ENCODE measurements around the gene CADM1. TPM values are rescaled to one million over a fixed set of nuclear protein-coding genes. Genes with fewer than 3 reads are reported as not detected.

The CADM1 gene
- 2.6 and 2.9 TPM in 2 replicates for total RNA-seq
- 0.52 and 0.92 TPM in 2 replicates for polyA plus RNA-seq
- 0.61 and 0.92 TPM in 2 replicates for polyA plus RNA-seq (2011; cell fraction: cytosol; rRNA removed)
- 1.0 and 1.1 TPM in 2 replicates for polyA plus RNA-seq (2011; cell fraction: nucleus; rRNA removed)
- 0.47 and 0.76 TPM in 2 replicates for polyA plus RNA-seq (2012)
- 1.6 and 2.2 TPM in 2 replicates for polyA minus RNA-seq
- not detected for polyA minus RNA-seq (2011; cell fraction: cytosol; rRNA and poly(A)+ RNA removed)
- polyA minus RNA-seq (2011; cell fraction: nucleus; rRNA and poly(A)+ RNA removed), result 1.4 and 4.3 TPM in 2 replicates
- Bru-seq, nascent RNA, result percentile 29 among the genes with signal in this experiment
- BruChase-seq, experiment 1, labeled RNA remaining after a 6-hour chase, result percentile 17 among the genes with signal in this experiment
- BruChase-seq, experiment 2, labeled RNA remaining after a 2-hour chase, result percentile 23 among the genes with signal in this experiment
- long read RNA-seq, partial matches to known transcripts, result 4 of 6 reads
- long read RNA-seq, other reads (novel, unspliced or antisense), result 2 of 6 reads

- Histone ChIP-seq H3K27me3 (ENCODE audit: control insufficient read depth in 2 of 2, insufficient read depth in 2 of 2, low read length in 2 of 2) (peaks cover 16 to 39% of the 10 kb centered on the region in 2 experiments), H3K36me3 (ENCODE audit: control insufficient read depth in 2 of 2, extremely low read depth in 1 of 2, insufficient read depth in 2 of 2, low read length in 2 of 2) (no peaks in the 10 kb centered on the region), H3K4me2 (ENCODE audit: insufficient read depth, low read length) (peak within 1 kb of the TSS; percentile 49), H4K20me1 (replicated peaks; ENCODE audit: control insufficient read depth, extremely low read depth, insufficient read depth, low read length) (no peaks in the 10 kb centered on the region), H3K9me1 (replicated peaks; ENCODE audit: control insufficient read depth, extremely low read depth, insufficient read depth, low read length) (no peaks in the 10 kb centered on the region), H3K9me3 (replicated peaks; ENCODE audit: control insufficient read depth, insufficient read depth, low read length) (no peaks in the 10 kb centered on the region), H3K9ac (replicated peaks; ENCODE audit: extremely low read depth, insufficient read depth, low read length) (no peak within 1 kb of the TSS), H3K4me1 (ENCODE audit: control insufficient read depth, extremely low read depth, insufficient read depth, low read length) (peaks cover 9% of the 10 kb centered on the region), H3K27ac (ENCODE audit: insufficient read depth, low read depth, low read length) (no peak within 1 kb of the TSS), H3K79me2 (ENCODE audit: control insufficient read depth, insufficient read depth, low read length) (no peaks in the 10 kb centered on the region), H3K4me3 (replicated peaks in 1 of 3; ENCODE audit: insufficient read depth in 1 of 3, low read depth in 1 of 3, low read length in 3 of 3) (peak within 1 kb of the TSS; percentile 4 to 42 (median 41)), H2AFZ (ENCODE audit: low read depth, low read length) (peak within 1 kb of the TSS; percentile 72)
- FAIRE-seq, result peak; percentile 67
- no TSS peak for BruUV-seq (replicated peaks)
- TF ChIP-seq EZH2 (IDR thresholded peaks at IDR 0.05; ENCODE audit: borderline replicate concordance, low read depth, low read length, severe bottlenecking), result no peak
- peak; percentile 58 to 63 for TF ChIP-seq CTCF (IDR thresholded peaks at IDR 0.05; ENCODE audit: extremely low read depth in 1 of 2, insufficient read depth in 1 of 2, low read depth in 1 of 2, low read length in 2 of 2)
- ChIA-PET CTCF (interaction anchor here (1.4 to 1.6 kb wide), 2 partner anchors 10 to 730 kb away, joined by 3 to 4 read pairs; no protein-coding TSS in a partner anchor), POLR2A (no interaction called here)
- intact Hi-C loops (cut with micrococcal nuclease), result loop anchor here (2.0 to 10.0 kb wide), 2 partner anchors 214 to 1220 kb away; no protein-coding TSS in a partner anchor
- DNase-seq (ENCODE audit: low read depth, low spot score), result peak; percentile 84
- dilution Hi-C loops (cut with MboI; ENCODE audit: extremely low pct_ligation_motif_present, low sequenced_read_pairs), result no loop called here
These were observed at the start of gene CADM1 for GRCh38 chr11:115504276-115505158. Gene CADM1, minus strand, starts transcription at chr11:115504415.
